Heart left ventricle (tissue), 13 donors: ENCODE measurements around the gene CRADD.

Source experiments
- CTCF ChIP-seq, 12 donors: fragments of 200-600 bp; sonication (generic) in 4 of 12; IDR thresholded peaks; one replicate each; pipeline versions ENCODE4 v1.5.0 to v1.8.0; 2018 to 2022; ENCODE audit warnings: antibody characterized with exemption in 12 of 12, mild to moderate bottlenecking in 5 of 12
- POLR2A ChIP-seq, 2 donors: fragments of 450-650 bp; IDR thresholded peaks; one replicate each; pipeline ENCODE4 v1.6.1; 2017; ENCODE audit warnings: antibody characterized with exemption in 2 of 2, mild to moderate bottlenecking in 2 of 2, moderate library complexity in 2 of 2
- donor health status: ischemic (EF 13 %, LVEDD 7.1; RV severe dilation, severe dysfunction).
- donor health status: DM: no; HTN: yes; CAD: no.
- donor health status: DM: no; HTN: no; CAD: no.
- donor health status: ischemic (EF 25% LVEDD 6.9; RV normal size, moderate dysfunction).
- donor health status: ischemic (EF 25% LVEDD 5.7; RV mildly dilated, moderate dysfunction).
- donor health status: ischemic (EF 35%, LVEDD 5.7; RV mildly dilated, moderate dysfunction).
- donor health status: nonischemic (EF 11% LVEDD 7.7; RV severe dilation, severe dysfunction).
- donor health status: DM: yes; HTN: yes; CAD: no.
- donor health status: PGD.
- donor health status: ischemic (EF 29% LVEDD 5.4; RV normal size, mild dysfunction).
- donor health status: nonischemic (EF 23%, LVEDD 6.1; RV moderate dilation, normal function).

- TF ChIP-seq POLR2A (IDR thresholded peaks at IDR 0.05) (no peak), CTCF (IDR thresholded peaks at IDR 0.05) (no peak)
These were observed 57.6 kb downstream of the CRADD start for GRCh38 chr12:93734784-93735183.
